ENCODE results near the gene NEK10.
"Not testable (repeated sequence)": the region's sequence is repeated elsewhere in the genome, so short reads cannot be mapped to it uniquely, and the experiment has no call there.

Gene NEK10

GRCh38 chr3:27310688-27311087 is 58.5 kb downstream of the NEK10 start:
- no peak for DNase-seq

DNA sequence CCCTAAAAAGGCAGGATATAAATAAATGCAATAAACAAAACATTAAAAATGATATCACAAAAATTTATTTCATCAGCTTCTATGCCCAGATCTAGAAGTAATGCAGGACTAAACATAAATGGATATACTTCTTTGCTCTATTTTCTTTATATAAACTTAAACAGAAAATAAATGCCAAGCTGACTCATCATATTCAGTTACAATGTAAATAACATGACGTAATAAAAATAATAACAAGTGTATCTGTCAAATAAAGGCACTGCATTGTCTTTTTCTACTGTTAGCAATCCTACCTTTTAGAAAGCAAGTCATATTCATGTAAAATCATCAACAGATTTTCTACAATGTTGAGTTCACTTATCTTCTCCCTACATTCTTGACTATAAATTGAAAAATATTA is 61.6 kb downstream of the NEK10 start:
- no peak for DNase-seq

- DNase-seq: no peak
Observed at GRCh38 chr3:27302891-27303290, 66.3 kb downstream of the NEK10 start.

- DNase-seq: not testable (repeated sequence)
Observed at GRCh38 chr3:27298981-27299380, 70.2 kb downstream of the NEK10 start.

- DNase-seq: no peak
Observed at GRCh38 chr3:27293939-27294338, 75.2 kb downstream of the NEK10 start.

GRCh38 chr3:27290760-27291159 is 78.4 kb downstream of the NEK10 start:
- DNase-seq: no peak

- DNase-seq: no peak
Observed at GRCh38 chr3:27289769-27290413, 79.3 kb downstream of the NEK10 start.

DNA sequence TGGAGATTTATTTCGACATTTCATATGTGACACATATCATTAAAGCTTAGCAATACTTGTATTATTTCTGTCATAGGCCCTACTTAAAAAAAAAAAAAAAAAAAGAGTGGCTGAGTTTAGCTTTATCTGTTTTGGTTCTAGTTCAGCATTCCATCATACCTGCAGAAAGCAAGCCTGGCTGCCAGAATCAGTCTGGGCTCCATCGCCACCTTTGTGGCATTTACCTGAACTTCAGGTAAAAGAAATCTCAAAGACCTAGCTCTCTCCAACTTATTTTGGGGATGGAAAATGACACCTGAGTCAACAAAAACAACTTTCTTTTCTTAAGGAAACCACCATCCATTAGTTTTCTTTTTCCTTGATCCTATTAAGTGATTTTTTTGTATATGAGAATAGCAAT is 82.1 kb downstream of the NEK10 start:
- DNase-seq: no peak

DNA sequence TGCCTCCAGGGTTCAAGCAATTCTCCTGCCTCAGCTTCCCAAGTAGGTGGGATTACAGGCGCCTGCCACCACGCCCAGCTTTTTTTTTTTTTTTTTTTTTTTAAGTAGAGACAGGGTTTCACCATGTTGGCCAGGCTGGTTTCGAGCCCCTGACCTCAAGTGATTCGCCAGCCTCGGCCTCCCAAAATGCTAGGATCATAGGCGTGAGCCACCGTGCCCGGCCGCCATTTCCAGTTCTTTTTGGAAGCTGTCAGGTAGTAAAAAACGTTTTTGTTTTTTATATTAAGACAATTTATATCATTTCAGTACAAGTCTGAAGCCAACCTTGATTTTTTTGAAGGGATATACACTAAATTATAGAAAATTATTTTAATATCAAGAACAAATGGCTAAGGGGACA is 82.7 kb downstream of the NEK10 start:
- not testable (repeated sequence) for DNase-seq

DNA sequence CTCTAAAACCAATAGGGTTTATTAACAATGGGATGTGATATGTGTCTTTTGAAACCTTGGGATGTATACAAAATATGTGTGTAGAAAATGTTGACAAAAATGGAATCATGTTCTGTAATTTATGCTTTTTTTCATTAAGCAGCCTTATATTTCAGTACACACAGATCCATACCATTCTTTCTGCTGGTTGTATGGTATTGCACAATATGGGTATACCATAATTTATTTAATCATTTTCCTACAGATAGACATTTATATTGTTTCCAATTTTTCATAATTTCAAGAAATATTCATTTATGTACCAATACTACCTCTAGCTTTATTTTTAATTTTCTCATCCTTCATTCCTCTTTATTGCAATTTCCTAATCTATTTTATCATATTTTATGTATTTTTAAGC is 83.5 kb downstream of the NEK10 start:
- no peak for DNase-seq

- DNase-seq: no peak
Observed at GRCh38 chr3:27281671-27282150, 87.5 kb downstream of the NEK10 start.

GRCh38 chr3:27279123-27279522 is 90.1 kb downstream of the NEK10 start:
- DNase-seq: peak; percentile 34

DNA sequence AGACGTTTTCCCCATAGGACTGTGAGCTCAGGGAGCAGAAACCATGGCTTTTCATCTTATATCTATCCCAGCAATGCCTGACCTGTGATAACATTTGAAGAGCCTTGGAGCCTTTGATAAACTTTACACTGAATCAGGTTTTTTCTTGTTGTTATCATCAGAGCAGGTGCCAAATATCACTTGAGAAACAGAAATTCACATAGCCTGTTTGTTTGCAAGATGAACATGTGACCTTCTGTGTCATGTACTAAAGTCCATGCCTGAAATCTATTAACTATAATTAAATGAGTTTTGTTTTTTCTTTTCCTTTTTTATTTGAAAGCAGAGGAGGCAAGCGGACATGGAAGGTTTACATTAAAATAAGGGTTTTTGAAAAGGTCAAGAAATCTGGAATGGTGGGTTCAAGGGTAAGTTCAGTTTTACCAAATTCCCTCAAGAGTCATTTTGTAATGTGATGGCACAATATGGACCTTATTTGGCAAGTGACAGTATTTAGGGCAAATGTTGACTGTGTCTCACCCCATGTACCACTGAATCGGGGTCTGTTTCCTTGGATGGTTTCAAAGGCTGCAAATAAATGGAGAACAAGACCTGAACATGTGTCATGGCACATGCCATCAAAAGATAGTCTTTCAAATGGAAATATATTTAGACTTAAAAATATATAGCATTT is 90.7 kb downstream of the NEK10 start:
- DNase-seq: no peak

GRCh38 chr3:27275441-27275990 is 93.7 kb downstream of the NEK10 start:
- no peak for DNase-seq

DNA sequence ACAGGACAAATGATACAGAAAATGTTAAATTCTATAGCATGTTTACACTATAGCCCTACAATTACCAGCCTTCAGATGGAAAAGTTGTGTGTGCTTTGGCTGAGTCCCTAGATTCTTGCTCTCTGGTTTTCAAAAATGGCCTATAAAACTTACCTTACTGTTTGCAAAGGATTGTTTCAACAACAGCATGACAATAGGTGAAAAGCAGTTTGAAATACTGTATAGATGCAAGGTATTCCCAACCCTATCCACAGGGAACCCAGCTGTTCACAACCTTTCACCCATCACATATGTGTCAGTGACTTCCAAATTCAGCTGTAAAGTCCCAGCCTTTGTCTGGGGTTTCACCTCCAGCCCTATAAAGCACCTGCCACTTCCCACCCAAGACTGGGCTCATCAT is 97.3 kb downstream of the NEK10 start:
- DNase-seq: no peak

DNA sequence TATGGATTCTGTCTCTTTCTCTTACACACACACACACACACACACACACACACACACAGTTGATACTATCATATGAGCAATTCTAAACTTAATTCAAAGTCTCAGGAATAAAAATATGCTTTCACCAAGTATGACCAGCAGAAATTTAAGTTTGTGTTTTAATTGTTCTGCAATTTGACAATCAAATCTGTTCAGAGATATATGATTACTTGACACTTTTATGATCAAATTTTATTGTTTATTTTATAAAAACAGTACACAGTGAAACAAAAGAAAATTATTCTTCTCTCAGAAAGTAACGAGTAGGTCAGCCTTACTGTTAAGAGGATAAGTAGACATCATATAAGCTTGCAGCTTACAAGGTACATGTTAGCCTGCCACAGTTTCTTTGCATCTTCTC is 114.3 kb downstream of the NEK10 start:
- no peak for DNase-seq

DNA sequence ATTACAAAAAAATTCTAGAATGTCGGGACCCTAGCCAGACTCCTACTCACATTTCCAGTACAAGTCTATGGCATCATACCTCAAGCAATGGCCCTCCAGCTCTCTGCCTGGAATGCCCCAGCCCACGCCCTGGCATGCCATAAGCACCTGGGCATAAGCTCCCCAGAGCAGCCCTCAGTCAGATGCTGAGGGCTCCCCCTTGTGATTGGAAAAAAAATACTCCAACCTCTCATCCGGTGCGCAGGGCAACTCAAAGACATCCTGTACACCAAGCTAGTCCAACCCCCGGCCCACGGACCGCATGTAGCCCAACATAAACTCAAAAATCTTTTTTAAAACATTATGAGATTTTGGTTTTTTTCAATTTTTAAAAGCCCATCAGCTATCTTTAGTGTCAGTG is 115.4 kb downstream of the NEK10 start:
- DNase-seq: peak; percentile 8

DNA sequence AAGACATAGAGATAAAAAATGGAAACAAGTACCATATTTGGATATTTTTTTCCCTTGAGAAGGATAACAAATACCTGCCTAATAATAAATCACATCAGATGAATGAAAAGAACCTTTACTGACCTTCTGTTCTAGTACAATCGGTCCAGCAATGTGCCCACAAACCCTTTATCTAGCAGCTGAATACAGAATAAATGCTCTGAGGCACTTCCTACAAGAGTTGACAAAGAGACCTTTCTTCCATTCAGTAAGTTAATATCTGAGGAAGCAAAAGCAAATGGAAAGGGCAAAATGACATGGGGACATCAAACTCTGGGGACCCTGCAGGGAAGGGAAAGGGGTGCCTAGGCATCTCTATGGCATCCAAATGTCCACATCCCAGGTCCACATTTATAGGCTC is 115.8 kb downstream of the NEK10 start:
- no peak for DNase-seq

DNA sequence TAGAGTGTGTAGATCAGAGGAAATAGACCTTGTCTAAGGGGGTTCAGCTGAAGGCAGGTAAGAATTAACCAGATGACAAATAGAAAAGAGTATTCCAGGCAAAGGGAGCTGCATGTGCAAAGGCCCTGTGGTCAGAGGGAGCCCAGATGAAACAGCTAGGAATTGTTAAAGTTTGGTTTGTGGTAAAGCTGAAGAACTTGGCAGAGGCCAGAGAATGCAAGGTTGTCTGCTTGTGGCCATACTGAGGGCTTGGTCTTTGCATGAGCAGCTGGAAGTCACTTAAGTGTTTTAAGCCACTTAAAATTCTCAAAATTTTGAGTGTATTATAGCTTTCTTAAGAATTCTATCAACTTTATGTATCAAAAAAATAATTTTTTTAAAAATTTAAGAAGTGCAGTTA is 116.5 kb downstream of the NEK10 start:
- DNase-seq: no peak

GRCh38 chr3:27244374-27244773 is 124.8 kb downstream of the NEK10 start:
- DNase-seq: no peak

- DNase-seq: no peak
Observed at GRCh38 chr3:27239951-27240350, 129.2 kb downstream of the NEK10 start.

DNA sequence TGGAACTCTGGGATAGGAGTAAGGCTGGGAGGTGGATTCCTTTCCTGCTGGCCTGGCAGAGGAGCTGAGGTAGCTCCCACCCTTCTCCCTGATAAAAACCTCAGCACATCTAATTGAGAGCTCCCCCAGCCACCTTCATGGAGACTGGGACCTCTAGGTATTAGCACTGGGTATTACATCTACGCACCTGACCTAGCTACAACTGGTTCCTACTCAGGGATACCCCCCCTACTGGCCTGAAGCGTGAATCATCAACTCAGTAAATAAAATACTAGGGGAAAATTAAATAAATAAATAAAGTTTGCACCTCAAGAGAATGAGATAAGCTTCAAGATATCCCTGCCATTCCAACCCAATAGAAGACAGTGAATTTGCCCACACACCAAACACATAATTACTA is 140.4 kb downstream of the NEK10 start:
- DNase-seq: no peak

DNA sequence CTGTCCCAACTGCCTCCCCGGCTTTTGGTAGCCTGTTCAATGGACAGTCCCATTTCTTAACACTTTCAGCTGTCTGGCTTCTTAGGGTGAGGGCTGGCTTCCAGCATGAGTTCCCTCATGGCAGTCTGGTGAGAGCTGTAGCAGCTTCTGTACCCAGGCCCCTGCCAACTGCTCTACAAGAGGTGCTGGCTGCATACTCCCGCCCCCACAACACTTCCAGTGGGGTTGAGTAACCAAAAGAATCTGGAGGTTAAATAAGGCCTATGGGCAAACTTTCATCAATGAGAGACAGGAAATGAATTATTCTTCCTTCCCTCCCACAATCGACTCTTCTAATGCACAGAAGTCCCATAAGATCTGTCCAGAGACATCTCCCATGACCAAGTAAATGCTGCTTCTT is 145.0 kb downstream of the NEK10 start:
- no peak for DNase-seq

GRCh38 chr3:27221264-27221932 is 147.8 kb downstream of the NEK10 start:
- no peak for DNase-seq
